HG03097 (cell line): ENCODE results near the gene ABCC2.
"Not testable (repeated sequence)": the region's sequence is repeated elsewhere in the genome, so short reads cannot be mapped to it uniquely, and the experiment has no call there.

ENCODE experiments used
- ATAC-seq: cut with Tn5 transposase; IDR thresholded peaks from one replicate; pipeline ENCODE4 v1.9.1; 2021; ENCODE audit not compliant: unreplicated experiment, low FRiP score

Gene ABCC2

GRCh38 chr10:99782447-99783286, at the start of gene ABCC2:
Gene ABCC2, plus strand, starts transcription at chr10:99782640. Its CDS starts 205 bp downstream, at chr10:99782845.
- ATAC-seq = no peak

DNA sequence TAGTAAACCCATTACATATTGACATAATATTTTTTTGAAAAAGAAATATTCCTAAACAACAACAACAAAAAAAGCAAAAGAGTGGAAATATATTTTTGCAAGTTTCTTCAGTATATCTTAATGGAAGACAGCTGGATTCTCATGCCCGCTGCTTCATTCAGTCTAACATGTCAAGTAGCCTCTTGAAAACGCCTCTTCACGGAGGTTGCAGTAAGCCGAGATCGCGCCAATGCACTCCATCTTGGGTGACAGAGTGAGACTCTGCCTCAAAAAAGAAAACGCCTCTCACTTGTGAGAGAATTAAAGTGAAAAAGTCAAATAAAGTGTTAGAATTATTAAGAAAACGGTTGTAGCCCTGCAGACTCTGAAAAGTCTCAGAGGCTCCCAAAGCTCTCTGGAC, 49.1 kb upstream of the ABCC2 start:
- ATAC-seq = no peak

DNA sequence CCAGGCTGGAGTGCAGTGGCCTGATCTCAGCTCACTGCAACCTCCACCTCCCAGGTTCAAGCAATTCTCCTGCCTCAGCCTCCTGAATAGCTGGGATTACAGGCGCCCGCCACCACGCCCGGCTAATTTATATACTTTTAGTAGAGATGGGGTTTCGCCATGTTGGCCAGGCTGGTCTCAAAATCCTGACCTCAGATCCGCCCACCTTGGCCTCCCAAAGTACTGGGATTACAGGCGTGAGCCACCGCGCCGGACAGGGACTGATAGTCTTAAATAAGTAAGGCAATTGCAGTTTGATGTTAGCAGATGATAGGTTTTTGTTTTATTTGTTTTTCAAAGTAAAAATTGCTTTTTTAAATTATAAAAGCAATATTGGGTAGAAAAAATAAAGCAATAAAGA, 48.3 kb upstream of the ABCC2 start:
- not testable (repeated sequence) for ATAC-seq

DNA sequence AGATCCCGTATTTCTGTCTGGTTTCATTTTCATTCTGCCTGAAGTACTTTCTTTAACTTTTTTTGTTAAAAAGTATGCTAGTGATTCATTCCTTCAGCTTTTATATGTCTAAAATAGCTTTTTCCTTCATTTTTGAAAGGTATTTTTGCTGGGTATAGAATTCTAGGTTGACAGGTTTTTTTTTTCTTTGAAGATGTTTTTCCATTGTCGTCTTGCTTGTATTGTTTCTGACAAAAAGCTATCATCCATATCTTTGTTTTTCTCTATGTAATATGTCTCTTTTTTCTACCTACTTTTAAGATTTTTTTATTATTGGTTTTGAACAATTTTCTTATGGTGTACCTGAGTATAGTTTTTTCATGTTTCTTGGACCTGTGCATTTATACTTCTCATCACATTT, 42.2 kb upstream of the ABCC2 start:
- ATAC-seq = no peak

- ATAC-seq = no peak
Measured at GRCh38 chr10:99740933-99741559, 41.4 kb upstream of the ABCC2 start.

DNA sequence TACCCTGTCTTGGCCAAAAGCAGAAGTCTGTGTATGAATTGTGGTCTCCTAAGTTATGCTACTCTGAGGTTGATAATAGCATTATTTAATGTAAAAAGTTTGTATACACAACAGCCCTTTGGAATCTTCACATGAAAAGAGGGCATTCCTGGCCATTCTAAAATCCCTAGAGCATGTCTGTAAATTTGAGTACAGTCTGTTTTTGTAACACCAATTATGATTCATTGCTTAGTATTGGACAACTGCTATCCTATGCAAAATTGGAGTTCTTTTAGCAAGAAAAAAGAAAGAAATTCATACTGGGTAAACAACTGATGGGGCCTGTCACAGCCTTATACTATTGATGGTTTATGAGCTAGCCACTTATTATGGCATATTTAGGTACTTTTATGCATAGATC, 40.2 kb upstream of the ABCC2 start:
- ATAC-seq = no peak

GRCh38 chr10:99742701-99743100, 39.7 kb upstream of the ABCC2 start:
- no peak for ATAC-seq

DNA sequence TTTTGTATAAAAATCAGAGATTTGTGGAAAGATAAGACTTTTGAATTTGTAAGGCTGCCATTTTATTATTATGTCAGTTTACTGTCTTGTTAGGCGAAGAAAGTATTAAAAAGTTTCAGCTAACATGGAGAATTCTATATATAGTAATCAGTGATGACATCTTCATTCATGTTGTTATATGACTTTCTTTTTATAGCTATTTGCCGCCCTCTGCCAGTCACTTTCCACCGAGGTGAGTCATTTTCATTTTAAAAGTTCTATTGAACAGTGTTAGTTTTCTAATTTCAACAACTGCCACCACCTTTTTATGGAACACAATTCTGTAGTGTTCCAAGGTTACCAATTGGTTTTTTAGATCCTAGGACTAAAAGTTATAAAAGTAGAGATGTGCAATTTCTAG, 38.6 kb upstream of the ABCC2 start:
- ATAC-seq = no peak

GRCh38 chr10:99746166-99746565, 36.3 kb upstream of the ABCC2 start:
- ATAC-seq = not testable (repeated sequence)

DNA sequence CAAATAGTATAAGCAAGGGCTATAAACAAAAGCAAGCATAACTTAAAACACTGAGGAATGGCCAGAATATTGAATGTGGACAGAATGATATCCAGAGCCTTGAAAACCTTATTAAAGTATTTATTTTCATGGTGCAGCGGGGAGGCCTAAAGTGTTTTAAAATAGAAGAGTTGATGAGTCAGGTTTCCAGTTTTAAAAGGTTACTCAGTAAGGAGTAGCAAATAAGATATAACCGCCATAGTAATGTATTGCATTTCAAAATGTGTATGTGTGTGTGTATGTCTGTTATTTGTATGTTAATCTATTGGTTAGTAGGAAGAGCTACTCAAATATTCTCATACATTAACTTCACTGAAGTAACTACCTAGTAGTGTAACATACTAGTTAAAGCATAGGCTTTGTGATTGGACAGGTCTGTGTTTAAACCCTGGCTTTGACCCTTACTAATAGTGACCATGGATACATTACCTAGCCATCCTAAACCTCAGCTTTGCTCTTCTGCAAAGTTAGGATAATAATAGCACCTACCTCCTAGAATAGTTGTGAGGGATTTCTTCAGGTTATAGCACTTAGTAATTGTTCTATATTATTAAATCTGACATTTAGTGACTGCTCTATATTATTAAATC, 33.5 kb upstream of the ABCC2 start:
- ATAC-seq = no peak

GRCh38 chr10:99750641-99751040, 31.8 kb upstream of the ABCC2 start:
- no peak for ATAC-seq

DNA sequence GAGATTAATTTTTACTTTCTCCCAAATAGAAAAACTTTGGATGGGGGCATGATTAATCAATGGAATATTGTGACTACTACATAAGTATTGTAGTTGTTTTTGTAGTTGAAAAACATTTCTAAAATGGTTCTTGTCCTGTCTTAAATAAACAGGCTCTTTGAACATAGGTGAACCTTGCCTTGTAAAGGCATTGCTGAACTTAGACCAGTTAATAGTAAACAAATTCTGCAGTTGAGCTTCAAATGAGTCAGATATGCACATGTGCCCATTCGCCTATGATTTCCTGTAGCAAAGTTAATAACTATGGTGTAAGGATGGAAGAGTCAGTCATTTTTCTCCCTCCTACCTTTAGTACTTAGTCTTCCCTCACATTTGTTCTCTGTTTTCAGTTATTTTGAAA, 27.8 kb upstream of the ABCC2 start:
- no peak for ATAC-seq

DNA sequence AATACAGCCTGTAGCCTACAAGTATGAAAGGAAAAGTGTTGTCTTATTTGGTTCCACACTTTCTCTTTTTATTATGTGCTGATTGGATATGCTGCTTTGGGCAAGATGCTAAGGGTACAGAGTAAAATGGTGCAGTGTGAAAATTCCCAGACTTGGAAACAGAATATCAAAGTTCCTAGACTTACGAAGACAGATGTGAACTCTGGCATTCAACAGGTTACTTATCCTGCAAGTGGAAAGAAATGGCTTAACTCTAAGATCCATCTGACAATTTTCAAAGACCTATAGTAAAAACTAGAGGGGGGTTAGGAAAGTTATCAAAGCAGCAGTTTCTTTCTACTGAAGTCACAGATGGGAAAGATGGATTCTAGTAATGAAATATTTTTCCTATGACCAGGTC, 26.3 kb upstream of the ABCC2 start:
- no peak for ATAC-seq

GRCh38 chr10:99758211-99758891, 24.1 kb upstream of the ABCC2 start:
- ATAC-seq = no peak

GRCh38 chr10:99760321-99760720, 22.1 kb upstream of the ABCC2 start:
- no peak for ATAC-seq

DNA sequence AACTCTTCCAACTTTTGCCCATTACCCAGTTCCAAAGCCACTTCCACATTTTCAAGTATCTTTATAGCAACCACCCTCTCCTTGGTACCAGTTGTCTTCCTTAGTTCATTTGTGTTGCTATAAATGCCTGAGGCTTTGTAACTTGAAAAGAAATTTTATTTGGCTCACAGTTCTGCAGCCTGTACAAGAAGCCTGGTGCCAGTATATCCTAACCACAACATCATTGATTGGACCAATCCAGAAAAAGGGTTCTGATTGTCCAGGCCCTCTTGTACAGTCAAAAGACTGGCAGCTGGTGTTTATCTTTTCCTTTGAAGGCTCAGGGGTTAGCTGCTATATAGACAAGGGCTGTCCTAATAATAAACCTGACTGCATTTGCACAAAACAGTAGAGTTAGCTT, 21.1 kb upstream of the ABCC2 start:
- ATAC-seq = no peak

GRCh38 chr10:99765672-99766301, 16.7 kb upstream of the ABCC2 start:
- no peak for ATAC-seq

DNA sequence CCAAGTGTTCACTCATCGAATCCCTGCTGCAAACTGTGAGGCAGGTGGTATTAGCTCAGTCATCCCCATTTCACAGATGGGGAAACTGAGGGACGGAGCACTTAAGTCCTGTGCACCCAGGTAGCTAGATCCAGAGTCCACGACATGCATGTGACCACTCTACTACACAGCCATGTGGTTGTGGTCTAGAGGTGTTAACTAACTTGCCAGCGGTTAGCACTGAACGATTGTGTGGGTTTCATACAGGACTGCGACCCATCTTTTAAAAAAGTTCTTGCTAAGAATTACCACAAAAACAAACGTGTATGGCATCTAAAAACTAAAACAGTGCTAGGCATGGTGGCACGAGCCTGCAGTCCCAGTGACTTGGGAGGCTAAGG, 16.1 kb upstream of the ABCC2 start:
- ATAC-seq = peak; percentile 81

GRCh38 chr10:99767901-99768300, 14.5 kb upstream of the ABCC2 start:
- no peak for ATAC-seq

DNA sequence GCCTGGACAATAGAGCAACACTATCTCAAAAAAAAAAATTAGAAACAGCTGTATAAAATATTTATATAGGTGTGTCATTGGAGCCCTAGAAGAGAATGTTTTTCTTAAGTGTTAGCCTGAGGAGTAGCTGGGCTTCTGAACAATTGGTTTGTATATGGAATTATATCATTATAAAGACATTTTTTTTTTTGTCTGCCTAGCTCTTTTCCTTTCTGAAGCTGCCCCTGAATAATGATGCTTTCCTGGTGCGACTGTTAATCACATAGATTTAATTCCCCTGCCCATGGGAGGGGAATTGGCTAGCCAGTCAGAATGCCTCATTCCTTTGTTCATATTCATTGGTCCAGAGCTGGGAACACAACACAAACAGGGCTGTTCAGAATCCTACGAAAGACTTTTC, 13.9 kb upstream of the ABCC2 start:
- no peak for ATAC-seq

GRCh38 chr10:99769706-99770105, 12.7 kb upstream of the ABCC2 start:
- ATAC-seq = no peak
